DOHH2 (cell line): Measurements from ENCODE around the gene GABRG3.

ENCODE experiments used
- H3F3A ChIP-seq: fragments of 200-600 bp; sonication (generic), shearing (Covaris generic); 2 replicates; pipeline ENCODE4 v1.6.0; 2016; ENCODE audit warnings: antibody characterized with exemption, mild to moderate bottlenecking; ENCODE audit not compliant: control insufficient read depth, insufficient read depth
- H3K27ac ChIP-seq: fragments of 200-600 bp; sonication (generic); 2 replicates; pipeline ENCODE4 v1.5.1; 2014; ENCODE audit warnings: low read depth, mild to moderate bottlenecking, low read length, moderate library complexity
- H3K27me3 ChIP-seq: fragments of 200-600 bp; sonication (generic); 2 replicates; pipeline ENCODE4 v1.6.1; 2014; ENCODE audit warnings: mild to moderate bottlenecking, low read length, mixed read lengths; ENCODE audit not compliant: control insufficient read depth
- H3K36me3 ChIP-seq: fragments of 200-600 bp; sonication (generic); 2 replicates; pipeline ENCODE4 v1.6.1; 2014; ENCODE audit warnings: mild to moderate bottlenecking, low read length, moderate library complexity, mixed read lengths; ENCODE audit not compliant: control insufficient read depth
- H3K4me1 ChIP-seq: fragments of 200-600 bp; sonication (generic); 2 replicates; pipeline ENCODE4 v1.6.1; 2014; ENCODE audit warnings: mild to moderate bottlenecking, low read length, mixed read lengths; ENCODE audit not compliant: control insufficient read depth
- H3K4me2 ChIP-seq: fragments of 200-600 bp; sonication (generic); 2 replicates; pipeline ENCODE4 v1.6.0; 2014; ENCODE audit warnings: mild to moderate bottlenecking, low read length, moderate library complexity
- H3K4me3 ChIP-seq: fragments of 200-600 bp; sonication (generic); 2 replicates; pipeline ENCODE4 v1.5.1; 2014; ENCODE audit warnings: mild to moderate bottlenecking, low read length, mixed read lengths
- H3K79me2 ChIP-seq: fragments of 200-600 bp; sonication (generic); 2 replicates; pipeline ENCODE4 v1.6.1; 2014; ENCODE audit warnings: mild to moderate bottlenecking, low read length, mixed read lengths; ENCODE audit not compliant: control insufficient read depth
- H3K9me2 ChIP-seq: fragments of 200-600 bp; sonication (generic); replicated peaks from 2 replicates; pipeline ENCODE4 v1.6.1; 2014; ENCODE audit warnings: mild to moderate bottlenecking, low read length, mixed read lengths; ENCODE audit not compliant: control insufficient read depth
- H3K9me3 ChIP-seq: fragments of 200-600 bp; sonication (generic); 2 replicates; pipeline ENCODE4 v1.6.1; 2014; ENCODE audit warnings: antibody characterized with exemption, low read length, mixed read lengths; ENCODE audit not compliant: control insufficient read depth, insufficient read depth
- H4K20me1 ChIP-seq: fragments of 200-600 bp; sonication (generic); 2 replicates; pipeline ENCODE4 v1.6.0; 2014; ENCODE audit warnings: low read depth, mild to moderate bottlenecking, antibody characterized with exemption, low read length, moderate library complexity; ENCODE audit not compliant: control insufficient read depth, insufficient read depth
- EZH2phosphoT487 ChIP-seq: fragments of 200-600 bp; sonication (generic); IDR thresholded peaks from 2 replicates; pipeline ENCODE4 v1.6.1; 2017; ENCODE audit warnings: borderline replicate concordance, mild to moderate bottlenecking, antibody characterized with exemption, low read length, moderate library complexity, mixed read lengths
- TF ChIP-seq, protein P1 (sequence below): fragments of 200-600 bp; sonication (generic); IDR thresholded peaks from one replicate; pipeline ENCODE4 v1.5.1; 2014; ENCODE audit warnings: antibody characterized with exemption, mild to moderate bottlenecking, low read depth, low read length; ENCODE audit not compliant: poor library complexity, severe bottlenecking

Gene GABRG3

DNA sequence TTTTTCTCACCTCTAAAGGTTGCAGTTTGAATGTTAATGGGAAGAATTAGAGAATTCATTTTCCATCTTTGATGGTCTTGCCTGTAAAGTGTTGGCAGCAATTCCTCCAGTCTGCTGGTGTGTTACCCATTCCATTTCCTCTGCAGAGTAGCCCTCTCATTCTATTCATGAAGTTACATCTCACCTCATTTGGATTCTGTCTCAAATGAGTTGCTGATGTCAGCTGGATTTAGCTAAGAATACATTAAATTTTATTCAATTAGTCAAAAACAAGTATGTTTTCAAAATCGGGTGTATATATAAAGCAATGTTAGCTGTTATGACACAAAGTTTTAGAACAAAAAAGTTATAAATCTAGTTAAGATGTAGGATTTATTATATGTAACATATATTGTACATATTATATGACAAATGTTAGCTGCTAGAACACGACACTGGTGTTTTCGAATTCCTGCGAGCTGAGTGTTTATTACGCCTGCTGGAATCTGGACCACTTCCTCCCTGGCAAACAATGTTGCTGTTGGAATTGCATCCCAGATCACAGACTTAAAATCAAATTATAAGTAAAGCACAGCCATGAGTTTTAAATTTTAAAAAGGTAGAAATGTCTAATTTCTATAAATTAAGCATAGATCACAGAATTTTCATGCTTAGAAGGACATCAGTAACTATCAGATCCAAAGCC, 611.9 kb downstream of the GABRG3 start:
- Histone ChIP-seq H3K4me3 (no peak overlapping the region), H3F3A (no peaks in the 10 kb centered on the region), H3K79me2 (no peaks in the 10 kb centered on the region), H3K9me2 (no peaks in the 10 kb centered on the region), H3K27ac (no peak overlapping the region), H3K27me3 (no peaks in the 10 kb centered on the region), H4K20me1 (no peaks in the 10 kb centered on the region), H3K9me3 (peaks cover 8% of the 10 kb centered on the region; the same call in 1 of the 2 replicates), H3K36me3 (no peaks in the 10 kb centered on the region), H3K4me2 (no peak overlapping the region), H3K4me1 (no peaks in the 10 kb centered on the region)
- TF ChIP-seq EZH2phosphoT487: no peak
- TF ChIP-seq, protein P1, sequence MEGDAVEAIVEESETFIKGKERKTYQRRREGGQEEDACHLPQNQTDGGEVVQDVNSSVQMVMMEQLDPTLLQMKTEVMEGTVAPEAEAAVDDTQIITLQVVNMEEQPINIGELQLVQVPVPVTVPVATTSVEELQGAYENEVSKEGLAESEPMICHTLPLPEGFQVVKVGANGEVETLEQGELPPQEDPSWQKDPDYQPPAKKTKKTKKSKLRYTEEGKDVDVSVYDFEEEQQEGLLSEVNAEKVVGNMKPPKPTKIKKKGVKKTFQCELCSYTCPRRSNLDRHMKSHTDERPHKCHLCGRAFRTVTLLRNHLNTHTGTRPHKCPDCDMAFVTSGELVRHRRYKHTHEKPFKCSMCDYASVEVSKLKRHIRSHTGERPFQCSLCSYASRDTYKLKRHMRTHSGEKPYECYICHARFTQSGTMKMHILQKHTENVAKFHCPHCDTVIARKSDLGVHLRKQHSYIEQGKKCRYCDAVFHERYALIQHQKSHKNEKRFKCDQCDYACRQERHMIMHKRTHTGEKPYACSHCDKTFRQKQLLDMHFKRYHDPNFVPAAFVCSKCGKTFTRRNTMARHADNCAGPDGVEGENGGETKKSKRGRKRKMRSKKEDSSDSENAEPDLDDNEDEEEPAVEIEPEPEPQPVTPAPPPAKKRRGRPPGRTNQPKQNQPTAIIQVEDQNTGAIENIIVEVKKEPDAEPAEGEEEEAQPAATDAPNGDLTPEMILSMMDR: no peak

DNA sequence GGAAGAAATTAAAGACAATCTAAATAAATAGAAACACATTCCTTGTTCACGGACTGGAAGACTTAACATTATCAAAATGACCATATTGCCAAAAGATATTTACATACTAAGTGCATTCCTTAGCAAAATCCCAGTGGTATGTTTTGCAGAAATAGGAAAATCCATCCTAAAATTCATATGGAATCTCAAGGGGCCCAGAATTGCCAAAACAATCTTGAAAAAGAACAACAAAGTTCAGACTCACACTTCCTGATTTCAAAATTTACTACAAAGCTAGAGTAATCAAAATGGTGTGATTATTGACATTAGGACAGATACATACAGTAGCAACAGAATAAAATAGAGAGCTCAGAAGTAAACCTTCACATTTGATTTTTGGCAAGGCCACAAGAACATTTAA, 612.7 kb downstream of the GABRG3 start:
- Histone ChIP-seq H3K4me2 (no peak overlapping the region), H3K4me3 (no peak overlapping the region), H3K4me1 (no peaks in the 10 kb centered on the region), H3K36me3 (no peaks in the 10 kb centered on the region), H3K27me3 (no peaks in the 10 kb centered on the region), H3K9me2 (no peaks in the 10 kb centered on the region), H4K20me1 (no peaks in the 10 kb centered on the region), H3F3A (no peaks in the 10 kb centered on the region), H3K9me3 (peaks cover 8% of the 10 kb centered on the region; the same call in 1 of the 2 replicates), H3K79me2 (no peaks in the 10 kb centered on the region), H3K27ac (no peak overlapping the region)
- TF ChIP-seq EZH2phosphoT487: no peak
- TF ChIP-seq, protein P1: no peak

DNA sequence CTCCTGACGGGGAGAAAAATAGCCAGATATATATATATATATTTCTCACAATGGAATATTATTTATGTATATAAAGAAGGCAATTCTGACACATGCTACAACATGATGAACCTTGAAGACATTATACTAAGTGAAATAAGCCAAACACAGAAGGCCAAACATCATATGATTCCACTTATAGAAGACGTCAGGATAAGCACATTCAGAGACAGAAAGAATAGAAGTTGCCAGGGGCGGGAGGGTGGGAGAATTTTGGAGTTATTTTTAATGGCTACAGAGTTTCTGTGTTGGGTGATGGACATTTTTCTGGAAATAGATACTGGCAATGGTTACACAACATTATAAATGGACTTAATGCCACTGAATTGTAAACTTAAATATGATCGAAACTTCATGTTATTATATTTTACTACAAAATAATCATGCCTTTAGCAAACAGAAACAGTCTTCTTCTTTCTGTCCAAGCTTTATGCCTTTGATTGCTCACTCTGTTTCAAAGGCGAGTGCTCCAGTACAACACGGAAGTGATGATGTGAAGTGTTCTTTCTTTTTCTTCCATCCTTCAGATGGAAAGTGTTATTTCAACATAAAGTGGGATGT, 614.2 kb downstream of the GABRG3 start:
- Histone ChIP-seq H3K4me3 (no peak overlapping the region), H3F3A (no peaks in the 10 kb centered on the region), H3K27ac (no peak overlapping the region), H3K9me3 (no peaks in the 10 kb centered on the region; the same call in 1 of the 2 replicates), H3K36me3 (no peaks in the 10 kb centered on the region), H3K9me2 (no peaks in the 10 kb centered on the region), H4K20me1 (no peaks in the 10 kb centered on the region), H3K4me1 (no peaks in the 10 kb centered on the region), H3K79me2 (no peaks in the 10 kb centered on the region), H3K4me2 (no peak overlapping the region), H3K27me3 (no peaks in the 10 kb centered on the region)
- no peak for TF ChIP-seq EZH2phosphoT487
- TF ChIP-seq, protein P1: no peak
